ENCODE results near the gene MIPEP.
A peak's percentile ranks its signal among the peaks of the same experiment; 100 is the strongest.

MIPEP gene

DNA sequence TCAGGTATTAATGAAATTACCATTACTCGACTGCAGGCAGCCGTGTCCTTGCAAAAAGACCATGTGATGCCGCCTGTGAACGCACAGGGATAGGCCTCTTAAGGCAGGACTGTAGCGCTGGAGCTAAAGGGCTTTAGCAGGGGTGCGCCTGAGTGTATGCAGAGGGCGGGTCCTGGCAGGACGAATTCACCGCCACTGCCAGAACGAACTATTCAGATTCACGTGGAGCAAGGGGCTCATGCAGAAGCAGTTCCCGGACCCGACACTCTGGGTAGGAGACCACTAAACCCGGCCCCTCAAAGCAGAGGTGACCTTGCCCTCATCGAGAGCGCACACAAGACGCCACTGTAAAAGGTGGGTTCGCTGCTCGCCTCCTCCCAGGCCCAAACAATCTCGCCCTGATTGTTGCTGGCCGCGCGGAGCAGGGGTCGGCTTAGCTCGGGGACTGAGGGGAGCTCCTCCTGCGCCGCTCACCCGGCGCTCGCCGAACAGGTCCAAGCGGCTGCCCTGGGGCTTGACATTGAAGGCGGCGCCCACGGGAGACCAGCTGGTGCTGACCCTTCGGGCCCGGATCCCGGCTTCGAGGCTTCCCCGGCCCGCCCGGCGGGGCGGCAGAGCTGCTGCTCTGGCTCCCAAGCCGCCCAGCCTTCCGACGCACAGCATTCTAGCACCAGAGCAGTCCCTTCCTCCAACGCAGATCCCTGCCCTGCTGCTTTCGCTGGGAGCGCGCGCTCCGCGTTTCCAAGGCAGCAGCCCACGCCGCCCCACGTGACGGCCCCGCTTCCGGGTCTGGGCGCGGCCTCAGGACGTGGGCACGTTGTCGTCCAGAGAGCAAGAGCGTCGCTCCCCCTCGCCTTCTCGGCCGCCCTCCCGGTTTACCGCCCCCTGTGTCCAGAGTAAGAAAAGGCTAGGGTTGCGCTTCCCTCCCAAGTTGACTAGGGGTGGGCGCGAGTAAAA is at the start of gene MIPEP:
Gene MIPEP (minus strand): TSS at position 743 of the 957 bp plus-strand sequence. CDS start 80 bp downstream, at position 663.
- H3K79me2 ChIP-seq (ENCODE audit: insufficient read depth, low read depth) = no peaks in the 10 kb centered on the region
- peak within 1 kb of the TSS; percentile 71 for H3K4me2 ChIP-seq
- H4K20me1 ChIP-seq (ENCODE audit: insufficient read depth) = no peaks in the 10 kb centered on the region
- peaks cover 6% of the 10 kb centered on the region for H3K4me1 ChIP-seq (ENCODE audit: low read depth, poor library complexity, severe bottlenecking)
- H3K4me3 ChIP-seq (IDR thresholded peaks at IDR 0.05; ENCODE audit: insufficient read depth, low read depth, low read length) = no peak within 1 kb of the TSS
- H3K36me3 ChIP-seq (ENCODE audit: insufficient read depth) = no peaks in the 10 kb centered on the region
- H3K9ac ChIP-seq = peak within 1 kb of the TSS; percentile 53
- H3K27me3 ChIP-seq (ENCODE audit: insufficient read depth, low read depth) = no peaks in the 10 kb centered on the region
- H3K27ac ChIP-seq = peak within 1 kb of the TSS; percentile 71
- TF ChIP-seq, protein P1, sequence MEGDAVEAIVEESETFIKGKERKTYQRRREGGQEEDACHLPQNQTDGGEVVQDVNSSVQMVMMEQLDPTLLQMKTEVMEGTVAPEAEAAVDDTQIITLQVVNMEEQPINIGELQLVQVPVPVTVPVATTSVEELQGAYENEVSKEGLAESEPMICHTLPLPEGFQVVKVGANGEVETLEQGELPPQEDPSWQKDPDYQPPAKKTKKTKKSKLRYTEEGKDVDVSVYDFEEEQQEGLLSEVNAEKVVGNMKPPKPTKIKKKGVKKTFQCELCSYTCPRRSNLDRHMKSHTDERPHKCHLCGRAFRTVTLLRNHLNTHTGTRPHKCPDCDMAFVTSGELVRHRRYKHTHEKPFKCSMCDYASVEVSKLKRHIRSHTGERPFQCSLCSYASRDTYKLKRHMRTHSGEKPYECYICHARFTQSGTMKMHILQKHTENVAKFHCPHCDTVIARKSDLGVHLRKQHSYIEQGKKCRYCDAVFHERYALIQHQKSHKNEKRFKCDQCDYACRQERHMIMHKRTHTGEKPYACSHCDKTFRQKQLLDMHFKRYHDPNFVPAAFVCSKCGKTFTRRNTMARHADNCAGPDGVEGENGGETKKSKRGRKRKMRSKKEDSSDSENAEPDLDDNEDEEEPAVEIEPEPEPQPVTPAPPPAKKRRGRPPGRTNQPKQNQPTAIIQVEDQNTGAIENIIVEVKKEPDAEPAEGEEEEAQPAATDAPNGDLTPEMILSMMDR (conservative IDR thresholded peaks at IDR 0.05; ENCODE audit: low read depth, low read length) = peak; percentile 52; the same call in 1 of the 2 replicates
- peak within 1 kb of the TSS; percentile 78 for H2AFZ ChIP-seq (ENCODE audit: low read depth)

DNA sequence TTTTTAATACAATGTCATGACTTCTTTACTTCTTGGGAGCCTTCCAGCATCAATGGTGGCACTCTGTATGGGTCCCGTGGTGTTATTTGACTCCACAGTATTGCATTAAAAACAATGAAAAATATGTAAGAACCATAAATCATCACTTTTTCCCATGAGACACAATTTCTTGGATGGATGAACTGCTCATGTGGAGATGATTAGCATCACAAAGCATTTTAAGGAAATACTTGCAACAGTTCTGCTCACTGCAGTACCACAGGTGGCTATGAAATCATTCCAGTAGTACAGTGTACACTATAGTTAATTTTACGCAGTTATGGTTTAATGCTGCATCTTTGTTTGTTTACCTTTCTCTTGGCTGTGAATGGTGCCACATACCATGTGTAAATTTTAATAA is 45.3 kb upstream of the MIPEP start:
- no peak overlapping the region for H3K9ac ChIP-seq
- no peaks in the 10 kb centered on the region for H3K79me2 ChIP-seq (ENCODE audit: insufficient read depth, low read depth)
- no peak overlapping the region for H3K27ac ChIP-seq
- no peak overlapping the region for H3K4me2 ChIP-seq
- no peaks in the 10 kb centered on the region for H4K20me1 ChIP-seq (ENCODE audit: insufficient read depth)
- TF ChIP-seq, protein P1 (conservative IDR thresholded peaks at IDR 0.05; ENCODE audit: low read depth, low read length) = no peak
- H3K4me1 ChIP-seq (ENCODE audit: low read depth, poor library complexity, severe bottlenecking) = no peaks in the 10 kb centered on the region
- no peak overlapping the region for H3K4me3 ChIP-seq (IDR thresholded peaks at IDR 0.05; ENCODE audit: insufficient read depth, low read depth, low read length)
- H3K36me3 ChIP-seq (ENCODE audit: insufficient read depth) = no peaks in the 10 kb centered on the region
- H2AFZ ChIP-seq (ENCODE audit: low read depth) = no peak overlapping the region
- no peaks in the 10 kb centered on the region for H3K27me3 ChIP-seq (ENCODE audit: insufficient read depth, low read depth)

DNA sequence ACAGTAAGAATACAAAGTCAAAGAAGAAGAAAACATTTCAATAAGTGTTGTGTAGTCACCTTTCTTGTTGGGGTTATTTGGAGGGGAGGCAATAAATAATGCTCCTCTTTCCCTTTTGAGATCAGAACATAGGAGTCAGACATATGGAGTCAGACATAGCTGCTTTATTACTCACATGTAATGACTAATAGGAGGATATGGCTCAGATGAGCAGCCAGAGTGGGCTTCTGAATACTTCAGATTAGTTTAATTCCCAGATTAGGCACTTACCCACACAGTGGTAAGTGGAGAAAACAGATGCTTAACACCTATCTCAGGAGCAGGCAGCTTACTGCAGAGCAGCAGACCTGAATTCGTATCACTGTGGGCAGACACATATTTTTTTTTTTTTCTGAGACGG is 39.8 kb upstream of the MIPEP start:
- Histone ChIP-seq H3K27me3 (ENCODE audit: insufficient read depth, low read depth) (no peaks in the 10 kb centered on the region), H3K79me2 (ENCODE audit: insufficient read depth, low read depth) (no peaks in the 10 kb centered on the region), H4K20me1 (ENCODE audit: insufficient read depth) (no peaks in the 10 kb centered on the region), H2AFZ (ENCODE audit: low read depth) (no peak overlapping the region), H3K4me1 (ENCODE audit: low read depth, poor library complexity, severe bottlenecking) (no peaks in the 10 kb centered on the region), H3K4me3 (IDR thresholded peaks at IDR 0.05; ENCODE audit: insufficient read depth, low read depth, low read length) (no peak overlapping the region), H3K4me2 (no peak overlapping the region), H3K9ac (no peak overlapping the region), H3K36me3 (ENCODE audit: insufficient read depth) (no peaks in the 10 kb centered on the region), H3K27ac (no peak overlapping the region)
- TF ChIP-seq, protein P1 (conservative IDR thresholded peaks at IDR 0.05; ENCODE audit: low read depth, low read length) = no peak

DNA sequence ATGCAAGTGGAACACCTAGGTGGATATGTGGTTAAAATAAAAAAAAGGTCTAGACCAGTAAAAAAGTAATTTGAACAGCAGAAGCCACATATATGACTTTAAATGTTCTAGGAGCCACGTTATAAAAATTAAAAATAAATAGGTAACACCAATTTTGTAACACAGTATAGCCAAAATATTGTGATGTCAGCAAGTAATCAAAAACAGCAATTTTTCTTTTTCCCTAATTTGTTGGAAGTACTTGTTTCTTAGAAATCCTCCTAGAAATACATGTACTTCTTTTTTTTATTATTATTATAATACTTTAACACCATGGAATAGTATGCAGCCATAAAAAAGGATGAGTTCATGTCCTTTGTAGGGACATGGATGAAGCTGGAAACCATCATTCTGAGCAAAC is 33.8 kb upstream of the MIPEP start:
- H3K79me2 ChIP-seq (ENCODE audit: insufficient read depth, low read depth) = no peaks in the 10 kb centered on the region
- no peak overlapping the region for H3K27ac ChIP-seq
- H3K4me2 ChIP-seq = no peak overlapping the region
- no peaks in the 10 kb centered on the region for H4K20me1 ChIP-seq (ENCODE audit: insufficient read depth)
- H3K36me3 ChIP-seq (ENCODE audit: insufficient read depth) = no peaks in the 10 kb centered on the region
- no peak overlapping the region for H3K4me3 ChIP-seq (IDR thresholded peaks at IDR 0.05; ENCODE audit: insufficient read depth, low read depth, low read length)
- H3K9ac ChIP-seq = no peak overlapping the region
- no peaks in the 10 kb centered on the region for H3K4me1 ChIP-seq (ENCODE audit: low read depth, poor library complexity, severe bottlenecking)
- TF ChIP-seq, protein P1 (conservative IDR thresholded peaks at IDR 0.05; ENCODE audit: low read depth, low read length) = no peak
- no peaks in the 10 kb centered on the region for H3K27me3 ChIP-seq (ENCODE audit: insufficient read depth, low read depth)
- no peak overlapping the region for H2AFZ ChIP-seq (ENCODE audit: low read depth)
